NOMO-1 treated with dmso at 0.1 percent for 144 hours (cell line): ENCODE measurements around the gene C17orf100.
"Not testable (repeated sequence)": the region's sequence is repeated elsewhere in the genome, so short reads cannot be mapped to it uniquely, and the experiment has no call there.

ENCODE experiments used
- DNase-seq: peaks from one replicate; lab custom pipeline; 2025; ENCODE audit not compliant: unreplicated experiment; lab: John Stamatoyannopoulos, UW

Gene C17orf100

GRCh38 chr17:6640536-6641246 is 10.9 kb upstream of the C17orf100 start, which contains the start of the genes KIAA0753 and TXNDC17:
TSS of gene KIAA0753 (minus strand) at chr17:6640711. CDS start at chr17:6635103, 5,608 bp downstream.
TSS of gene TXNDC17 (plus strand) at chr17:6641060. CDS start at chr17:6641083, 23 bp downstream.
- DNase-seq = peak; percentile 84

- peak; percentile 12 for DNase-seq
These were observed 10.2 kb upstream of the C17orf100 start for GRCh38 chr17:6641247-6641863.

- no peak for DNase-seq
These were observed 9.0 kb upstream of the C17orf100 start for GRCh38 chr17:6642592-6642991.

GRCh38 chr17:6643451-6644125 is 8.0 kb upstream of the C17orf100 start:
- no peak for DNase-seq

- DNase-seq = no peak
These were observed 3.4 kb upstream of the C17orf100 start for GRCh38 chr17:6648181-6648580.

GRCh38 chr17:6651919-6652452 is 424 bp downstream of the C17orf100 start:
- no peak for DNase-seq

- no peak for DNase-seq
These were observed 3.5 kb downstream of the C17orf100 start for GRCh38 chr17:6654841-6655731.

GRCh38 chr17:6655732-6656361 is 4.3 kb downstream of the C17orf100 start:
- DNase-seq = not testable (repeated sequence)

GRCh38 chr17:6656797-6657632 is 5.5 kb downstream of the C17orf100 start:
- DNase-seq = not testable (repeated sequence)

- no peak for DNase-seq
These were observed 6.2 kb downstream of the C17orf100 start for GRCh38 chr17:6657633-6658287.

GRCh38 chr17:6658411-6658810 is 6.8 kb downstream of the C17orf100 start:
- not testable (repeated sequence) for DNase-seq

GRCh38 chr17:6660101-6660500 is 8.5 kb downstream of the C17orf100 start:
- DNase-seq = no peak

GRCh38 chr17:6660805-6661463 is 9.4 kb downstream of the C17orf100 start:
- peak; percentile 74 for DNase-seq

- no peak for DNase-seq
These were observed 9.9 kb downstream of the C17orf100 start for GRCh38 chr17:6661464-6661848.

GRCh38 chr17:6663200-6663599 is 11.6 kb downstream of the C17orf100 start:
- not testable (repeated sequence) for DNase-seq

GRCh38 chr17:6666077-6666521 is 14.5 kb downstream of the C17orf100 start:
- peak; percentile 22 for DNase-seq

- no peak for DNase-seq
These were observed 15.0 kb downstream of the C17orf100 start for GRCh38 chr17:6666557-6666956.

- no peak for DNase-seq
These were observed 16.0 kb downstream of the C17orf100 start for GRCh38 chr17:6667516-6667915.
